H54 (cell line): ENCODE measurements around the gene CHL1.
"Not testable (repeated sequence)": the region's sequence is repeated elsewhere in the genome, so short reads cannot be mapped to it uniquely, and the experiment has no call there.

Experiments used
- DNase-seq: peaks from one replicate; pipeline ENCODE4 v3.0.0; 2011; ENCODE audit warnings: low spot score, mixed read lengths; ENCODE audit not compliant: insufficient read length
- FAIRE-seq: peaks from 3 replicates; lab custom pipeline; 2011; peaks lifted over from hg19 to GRCh38; lab: Jason Lieb, UNC
- POLR2A ChIP-seq: IDR thresholded peaks from 2 replicates; pipeline ENCODE4 v1.6.1; 2011; ENCODE audit warnings: low read depth, mild to moderate bottlenecking, low read length

The CHL1 gene

DNA sequence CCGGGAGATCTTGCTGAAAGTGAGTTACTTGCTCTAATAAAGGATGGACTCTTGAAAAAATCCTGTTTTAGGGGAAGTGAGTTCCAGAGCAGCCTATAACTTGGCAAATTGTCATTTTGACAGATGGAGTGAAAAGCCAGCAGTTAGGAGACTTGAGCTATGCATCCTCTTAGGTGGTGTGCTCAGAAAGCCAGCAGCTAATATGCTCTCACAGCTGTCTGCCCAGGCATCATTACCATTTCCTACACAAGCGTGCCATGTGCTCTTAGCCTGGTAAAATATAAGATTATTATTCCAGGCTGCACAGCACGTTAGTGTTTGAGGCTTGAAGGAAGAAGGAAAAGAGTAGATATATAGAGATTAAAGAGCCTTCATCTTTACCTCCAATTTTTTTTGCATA lies 151.0 kb downstream of the CHL1 start:
- DNase-seq (no peak), FAIRE-seq (no peak)
- TF ChIP-seq POLR2A, result no peak

DNA sequence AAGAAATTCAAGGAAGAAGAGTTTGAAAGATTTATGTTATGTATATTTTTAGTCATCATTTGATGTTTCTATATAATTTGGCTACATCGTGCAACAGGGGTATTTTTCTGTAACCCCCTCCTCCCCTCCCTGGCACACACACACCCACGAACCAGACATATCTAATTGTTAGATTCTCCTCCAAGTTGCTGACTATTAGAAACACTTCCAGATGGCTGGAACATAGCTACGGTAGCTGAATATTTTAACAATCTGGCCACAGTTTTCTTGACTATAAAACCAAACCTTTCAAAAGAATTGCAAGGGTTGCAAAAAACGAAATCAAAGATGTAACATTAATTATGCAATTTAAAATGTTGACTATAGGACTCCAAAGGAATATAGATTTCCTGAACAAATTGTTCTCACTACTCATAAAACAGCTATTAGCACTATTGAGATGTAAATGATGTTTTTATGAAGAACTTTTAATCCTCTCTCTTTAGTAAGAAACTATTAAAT lies 154.4 kb downstream of the CHL1 start:
- FAIRE-seq, result no peak
- DNase-seq, result no peak
- TF ChIP-seq POLR2A, result no peak

DNA sequence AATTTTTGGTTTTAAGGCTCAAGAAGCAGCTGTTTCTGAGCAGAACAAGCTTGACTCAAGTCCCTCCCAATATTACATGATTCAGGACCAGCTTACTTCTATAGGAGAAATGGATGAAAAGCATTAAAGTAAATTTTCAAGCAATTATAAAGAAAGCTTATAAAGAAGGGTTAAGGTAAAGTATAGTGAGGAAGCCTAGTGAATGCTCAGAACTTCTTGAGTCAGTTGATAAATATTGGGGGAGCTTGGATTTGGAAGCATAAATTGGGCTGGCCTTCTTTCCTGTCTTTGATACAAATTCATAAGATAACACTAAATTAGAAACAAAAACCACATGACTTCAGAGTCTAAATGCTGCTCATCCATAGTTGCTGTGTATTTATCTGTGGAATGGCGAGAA lies 156.0 kb downstream of the CHL1 start:
- no peak for FAIRE-seq
- no peak for TF ChIP-seq POLR2A
- DNase-seq, result no peak

DNA sequence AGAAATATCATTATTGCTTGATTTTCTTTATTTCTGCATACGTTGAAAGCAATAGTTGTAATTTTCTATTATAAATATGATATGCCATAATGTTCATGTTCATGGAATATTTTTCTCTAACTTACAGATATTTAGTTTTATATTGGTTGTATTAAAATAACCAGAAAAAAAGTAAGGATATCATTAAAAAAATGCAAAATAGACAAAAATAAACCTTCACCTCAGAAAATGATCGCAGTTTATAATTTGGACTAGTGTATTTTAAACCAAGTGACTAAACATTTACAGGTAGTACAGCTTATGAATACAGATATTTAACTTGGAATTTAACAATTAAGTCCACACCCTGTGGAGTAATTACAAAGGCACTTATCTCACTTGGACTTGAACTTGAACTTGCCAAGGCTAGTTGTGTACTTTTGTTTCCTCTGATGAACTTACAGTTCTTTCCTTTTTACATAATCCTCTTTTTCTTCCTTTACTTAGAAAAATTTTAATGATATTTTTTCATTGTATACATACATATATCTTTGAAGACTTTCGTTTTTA lies 156.7 kb downstream of the CHL1 start:
- no peak for TF ChIP-seq POLR2A
- FAIRE-seq (no peak), DNase-seq (no peak)

DNA sequence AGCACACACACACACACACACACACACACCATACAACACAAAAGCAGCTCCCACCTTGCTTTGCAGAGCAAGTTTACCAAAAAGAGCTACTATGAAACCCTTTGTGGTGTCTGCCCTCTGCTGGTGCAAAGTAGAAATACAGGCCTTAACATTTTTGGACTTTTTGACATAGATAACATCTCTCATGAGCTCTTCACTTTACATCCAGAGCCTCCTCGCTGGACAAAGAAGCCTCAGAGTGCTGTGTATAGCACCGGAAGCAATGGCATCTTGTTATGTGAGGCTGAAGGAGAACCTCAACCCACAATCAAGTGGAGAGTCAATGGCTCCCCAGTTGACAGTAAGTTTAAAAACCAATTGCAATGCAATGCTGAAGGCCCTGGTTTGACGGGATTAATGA lies 157.9 kb downstream of the CHL1 start:
- DNase-seq, result peak; percentile 1
- no peak for TF ChIP-seq POLR2A
- FAIRE-seq, result peak; percentile 6

DNA sequence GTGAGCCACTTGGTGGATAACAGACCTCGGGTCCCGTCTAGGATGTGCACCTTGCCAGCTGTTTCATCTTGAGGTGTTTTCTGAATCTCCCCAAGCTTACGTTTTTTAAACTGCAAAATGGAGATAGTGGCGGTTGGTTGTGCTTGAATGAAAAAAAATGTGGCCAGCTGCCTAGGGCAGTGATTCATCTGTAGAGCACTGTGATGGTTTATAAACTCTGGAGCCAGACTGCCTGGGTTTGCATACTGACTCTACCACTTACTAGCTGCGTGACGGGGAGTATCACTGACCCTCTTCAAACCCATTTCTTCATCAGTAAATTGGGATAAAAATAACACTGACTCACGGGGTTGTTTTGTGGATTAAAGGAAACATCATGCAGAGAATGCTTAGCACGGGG lies 159.1 kb downstream of the CHL1 start:
- no peak for TF ChIP-seq POLR2A
- FAIRE-seq (no peak), DNase-seq (no peak)

DNA sequence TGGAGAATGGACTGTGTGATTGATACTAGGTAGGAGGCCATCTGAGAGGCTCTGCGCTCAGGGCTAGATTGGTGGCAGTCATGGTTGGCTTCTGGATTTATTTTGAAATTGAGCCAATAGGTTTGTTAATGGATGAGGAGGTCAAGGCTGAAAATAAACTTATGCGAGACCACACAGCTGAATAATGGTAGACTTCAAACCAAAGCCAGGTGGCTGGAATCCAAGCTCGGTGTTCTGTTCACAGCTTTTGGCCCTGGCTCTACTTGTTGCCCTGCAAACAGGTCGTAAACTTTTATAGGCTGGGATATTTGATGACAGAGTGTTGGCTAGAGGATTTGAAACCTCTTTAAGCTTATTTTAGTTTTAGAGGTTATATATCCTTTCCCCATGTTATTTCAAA lies 160.4 kb downstream of the CHL1 start:
- FAIRE-seq (no peak), DNase-seq (no peak)
- TF ChIP-seq POLR2A, result no peak

DNA sequence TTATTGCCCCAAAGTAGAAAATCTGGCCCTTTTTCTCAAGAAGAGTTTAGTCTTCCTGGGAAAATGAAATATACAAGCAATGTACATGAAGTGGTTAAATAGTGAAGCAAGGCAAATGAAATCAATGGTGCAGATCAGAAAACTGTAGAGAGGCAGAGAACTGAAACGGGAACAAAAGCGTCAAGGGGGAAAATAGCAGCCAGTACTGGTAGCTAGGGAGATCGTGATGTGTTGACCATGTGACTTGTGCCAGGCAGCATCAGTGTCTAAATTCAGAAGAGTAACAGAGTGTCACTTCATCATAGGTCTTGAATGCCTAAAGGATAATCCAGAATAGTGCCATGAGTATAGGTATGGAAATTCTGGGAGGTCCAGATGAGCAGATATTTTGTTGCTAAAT lies 163.1 kb downstream of the CHL1 start:
- no peak for TF ChIP-seq POLR2A
- FAIRE-seq (no peak), DNase-seq (no peak)

DNA sequence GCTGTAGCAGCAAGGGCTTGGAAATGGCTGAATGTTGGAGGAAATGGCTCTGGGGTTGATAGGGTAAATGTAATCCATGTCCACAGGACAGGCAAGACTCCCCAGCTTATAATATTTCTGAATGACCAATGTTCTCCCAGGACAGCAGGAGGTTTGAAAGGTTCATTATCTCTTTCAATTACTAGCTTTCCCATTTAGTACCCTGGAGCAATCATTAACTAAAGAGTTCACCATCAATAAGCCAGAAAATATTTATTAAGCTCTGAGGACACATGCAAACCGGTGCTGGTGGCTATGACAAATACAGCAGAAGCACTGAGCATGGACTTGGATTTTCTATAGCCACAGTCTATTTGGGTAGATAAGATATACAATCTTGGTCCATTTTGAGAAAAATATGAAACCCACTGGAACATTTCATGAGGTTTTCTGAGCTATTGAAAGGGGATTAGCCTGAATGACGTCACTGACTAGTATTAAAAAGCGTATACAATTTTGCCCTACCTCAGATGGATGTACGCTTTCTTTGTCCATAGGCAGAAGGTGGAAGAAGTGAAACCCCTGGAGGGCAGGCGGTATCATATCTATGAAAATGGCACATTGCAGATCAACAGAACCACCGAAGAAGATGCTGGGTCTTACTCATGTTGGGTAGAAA lies 166.2 kb downstream of the CHL1 start:
- FAIRE-seq (no peak), DNase-seq (no peak)
- TF ChIP-seq POLR2A, result no peak

DNA sequence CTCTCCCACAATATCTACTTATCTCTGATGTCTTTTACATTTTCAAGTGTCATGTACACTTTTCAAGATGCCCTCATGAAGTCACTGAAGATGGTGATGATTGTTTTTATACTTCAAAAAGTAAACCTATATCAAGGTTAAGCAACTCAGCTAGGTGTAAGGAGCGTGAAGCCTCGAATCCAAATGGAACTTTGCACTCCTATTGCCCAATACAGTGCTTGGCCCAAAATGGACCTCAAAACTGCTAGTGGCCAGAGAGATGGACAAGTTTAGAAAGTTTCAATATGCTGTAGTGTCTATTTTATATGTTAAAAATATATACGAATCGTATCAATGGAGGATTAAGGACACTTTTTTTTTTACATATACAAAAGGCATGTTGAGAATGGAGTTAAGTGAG lies 167.7 kb downstream of the CHL1 start:
- no peak for TF ChIP-seq POLR2A
- FAIRE-seq (no peak), DNase-seq (no peak)

DNA sequence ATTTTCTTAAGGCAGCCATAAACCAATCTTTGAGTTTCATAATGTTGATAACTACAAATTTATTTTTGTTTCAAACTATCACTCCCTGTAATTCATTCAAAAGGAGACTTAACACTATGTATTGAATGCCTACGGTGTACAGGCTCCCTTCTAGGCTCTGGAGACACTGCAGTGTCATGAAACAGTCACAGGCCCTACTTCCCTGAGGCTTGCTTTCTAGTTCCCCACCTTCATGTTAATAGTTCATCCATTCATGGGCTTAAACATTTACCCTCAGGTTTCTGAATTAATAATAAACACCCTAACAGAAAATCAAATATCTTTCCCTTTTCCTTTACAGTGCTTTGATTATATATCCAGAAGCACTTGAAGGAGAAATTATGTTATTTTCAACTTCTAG lies 168.7 kb downstream of the CHL1 start:
- no peak for DNase-seq
- no peak for TF ChIP-seq POLR2A
- FAIRE-seq, result no peak

DNA sequence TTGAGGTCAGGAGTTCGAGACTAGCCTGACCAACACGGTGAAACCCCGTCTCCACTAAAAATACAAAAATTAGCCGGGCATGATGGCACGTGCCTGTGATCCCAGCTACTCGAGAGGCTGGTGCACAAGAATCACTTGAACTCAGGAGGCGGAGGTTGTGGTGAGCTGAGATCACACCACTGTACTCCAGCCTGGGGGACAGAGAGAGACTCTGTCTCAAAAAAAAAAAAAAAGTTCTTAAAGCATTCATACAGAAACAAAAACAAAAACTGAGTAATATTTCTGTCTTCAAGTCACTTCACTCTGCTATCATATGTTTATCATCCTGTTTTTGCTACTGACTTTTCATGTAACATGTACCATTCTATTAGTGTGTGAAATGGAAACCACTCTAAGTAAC lies 169.7 kb downstream of the CHL1 start:
- not testable (repeated sequence) for DNase-seq, FAIRE-seq

DNA sequence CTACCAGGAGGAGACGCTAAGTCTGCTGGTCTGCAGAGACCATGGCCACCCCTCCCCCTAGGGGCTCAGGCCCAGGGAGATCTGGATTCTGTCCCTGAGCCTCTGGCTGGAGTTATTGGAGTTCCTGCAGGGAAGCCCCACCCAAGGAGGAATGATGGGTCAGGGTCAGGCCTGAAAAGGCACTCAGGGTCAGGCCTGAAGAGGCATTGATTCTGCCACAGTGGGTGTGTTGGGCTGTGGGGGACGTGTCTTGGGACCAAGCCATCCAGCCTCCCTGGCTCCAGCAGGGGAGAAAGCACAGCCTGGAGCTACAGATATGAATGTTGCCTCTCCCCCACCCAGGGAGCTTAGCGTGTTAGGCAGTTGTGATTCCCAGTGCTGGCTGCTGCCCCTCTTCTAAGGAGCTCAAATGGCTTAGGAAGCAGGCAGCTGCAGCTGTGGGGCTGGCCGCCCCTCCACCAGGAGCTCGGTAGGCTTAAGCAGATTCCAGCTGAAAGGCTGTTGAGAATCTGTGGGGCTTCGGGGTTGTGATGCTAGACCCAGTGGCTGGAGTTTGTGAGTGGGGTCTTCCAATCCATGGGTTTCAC lies 176.7 kb downstream of the CHL1 start:
- no peak for DNase-seq
- TF ChIP-seq POLR2A, result no peak
- FAIRE-seq, result no peak

DNA sequence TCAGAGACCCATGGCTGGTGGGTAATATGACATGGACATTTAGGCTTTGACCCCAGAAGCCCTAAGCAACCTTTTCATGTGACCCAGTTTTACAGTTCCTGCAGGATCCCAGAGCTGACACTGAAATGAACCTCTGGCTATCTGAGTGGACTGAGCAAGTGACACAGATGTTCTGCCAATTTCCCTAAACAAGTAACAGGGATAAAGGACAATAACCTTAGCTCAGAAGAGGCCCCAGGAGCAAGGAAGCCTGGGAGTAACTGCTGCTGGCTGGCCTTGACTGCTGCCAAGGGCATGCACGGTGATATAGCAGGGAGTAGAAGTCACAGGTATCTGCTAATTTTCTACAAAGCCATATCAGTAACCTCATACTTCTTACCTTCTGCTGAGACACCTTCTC lies 177.9 kb downstream of the CHL1 start:
- no peak for FAIRE-seq
- no peak for TF ChIP-seq POLR2A
- no peak for DNase-seq

DNA sequence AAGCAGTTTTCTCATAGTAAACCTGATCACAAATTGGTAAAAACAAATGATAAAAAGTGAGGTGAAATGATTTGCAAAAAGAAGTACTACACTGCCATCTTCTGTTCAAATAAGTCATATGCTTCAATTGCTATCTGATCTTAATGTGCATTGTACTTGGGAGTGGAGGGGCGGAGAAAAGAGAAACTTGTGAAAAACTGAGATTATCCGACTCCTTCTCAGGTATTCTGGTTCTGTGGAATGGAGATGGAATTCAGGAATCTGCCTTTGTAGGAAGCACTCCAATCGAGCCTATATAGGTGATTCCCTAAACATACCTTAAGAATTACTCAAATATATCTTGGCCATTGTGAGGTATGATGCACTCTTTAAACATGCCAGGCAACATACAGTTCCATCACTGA lies 180.6 kb downstream of the CHL1 start:
- TF ChIP-seq POLR2A, result no peak
- peak; percentile 11 for FAIRE-seq
- DNase-seq, result no peak
